TTC549 (cell line): ENCODE measurements around the gene PWP2.
"Not testable (repeated sequence)": the region's sequence is repeated elsewhere in the genome, so short reads cannot be mapped to it uniquely, and the experiment has no call there.

Source experiments
- FAIRE-seq: peaks from 2 replicates; lab custom pipeline; 2012; peaks lifted over from hg19 to GRCh38; lab: Jason Lieb, UNC

Gene PWP2

DNA sequence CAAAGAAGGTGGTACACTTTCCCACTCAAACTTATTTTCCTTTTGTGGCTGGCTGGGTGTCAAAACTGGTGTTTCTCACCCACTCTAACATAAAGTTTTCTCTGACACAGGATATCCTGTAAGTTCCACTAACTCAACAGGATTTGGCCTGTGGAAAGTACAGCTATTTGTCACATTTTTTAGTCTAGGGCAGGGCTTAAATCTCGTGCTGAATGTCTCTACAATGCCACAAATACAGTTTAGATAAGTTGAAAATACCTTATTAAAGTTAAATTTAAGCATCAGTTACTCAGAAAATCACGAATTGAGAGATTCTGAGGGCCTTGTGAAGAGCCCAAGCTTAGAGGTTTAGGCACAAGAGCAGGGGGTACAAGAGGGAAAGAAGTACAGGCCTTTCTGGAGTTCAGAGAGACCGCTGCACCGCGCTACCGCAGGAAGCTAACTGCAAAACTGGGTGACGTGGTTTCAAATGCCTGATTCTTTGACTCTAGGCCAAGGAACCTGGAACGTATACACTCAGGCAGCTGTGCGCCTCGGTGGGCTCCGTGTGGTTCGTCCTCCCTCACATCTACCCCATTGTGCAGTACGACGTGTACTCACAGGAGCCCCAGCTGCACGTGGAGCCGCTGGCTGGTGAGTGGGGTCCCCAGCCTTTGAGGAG, 23.4 kb upstream of the PWP2 start:
- no peak for FAIRE-seq

DNA sequence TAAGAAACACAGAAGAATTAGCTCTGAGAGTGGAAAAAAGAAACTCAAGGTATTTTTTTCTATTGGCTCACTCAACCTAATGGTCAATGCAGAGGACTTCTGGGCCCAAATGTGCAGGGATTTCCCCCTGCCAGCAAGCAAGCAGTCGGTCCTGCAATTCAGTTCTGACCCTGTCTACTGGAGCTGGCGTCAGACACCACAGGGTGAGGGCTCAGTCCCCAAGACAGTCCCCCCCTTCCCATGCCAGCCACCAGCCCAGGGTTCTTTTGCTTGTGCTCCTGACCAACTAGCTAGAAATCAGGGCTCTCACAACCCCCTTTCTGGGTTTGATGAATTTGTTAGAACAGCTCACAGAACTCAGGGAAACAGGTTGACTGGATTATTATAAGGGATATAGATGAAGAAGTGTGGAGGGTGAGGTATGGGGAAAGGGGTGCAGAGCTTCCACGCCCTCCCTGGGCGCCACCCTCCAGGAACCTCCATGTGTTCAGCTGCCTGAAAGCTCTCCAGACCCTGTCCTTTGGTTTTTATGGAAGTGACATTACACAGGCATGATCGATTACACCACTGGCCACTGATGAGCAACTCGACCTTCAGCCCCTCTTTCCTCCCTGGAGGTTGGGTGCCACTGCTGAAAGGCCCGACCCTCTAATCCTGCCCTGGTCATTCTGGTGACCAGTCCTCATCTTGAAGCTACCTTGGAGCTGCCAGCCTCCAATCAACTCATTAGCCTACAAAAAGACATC, 22.5 kb upstream of the PWP2 start:
- FAIRE-seq: no peak

DNA sequence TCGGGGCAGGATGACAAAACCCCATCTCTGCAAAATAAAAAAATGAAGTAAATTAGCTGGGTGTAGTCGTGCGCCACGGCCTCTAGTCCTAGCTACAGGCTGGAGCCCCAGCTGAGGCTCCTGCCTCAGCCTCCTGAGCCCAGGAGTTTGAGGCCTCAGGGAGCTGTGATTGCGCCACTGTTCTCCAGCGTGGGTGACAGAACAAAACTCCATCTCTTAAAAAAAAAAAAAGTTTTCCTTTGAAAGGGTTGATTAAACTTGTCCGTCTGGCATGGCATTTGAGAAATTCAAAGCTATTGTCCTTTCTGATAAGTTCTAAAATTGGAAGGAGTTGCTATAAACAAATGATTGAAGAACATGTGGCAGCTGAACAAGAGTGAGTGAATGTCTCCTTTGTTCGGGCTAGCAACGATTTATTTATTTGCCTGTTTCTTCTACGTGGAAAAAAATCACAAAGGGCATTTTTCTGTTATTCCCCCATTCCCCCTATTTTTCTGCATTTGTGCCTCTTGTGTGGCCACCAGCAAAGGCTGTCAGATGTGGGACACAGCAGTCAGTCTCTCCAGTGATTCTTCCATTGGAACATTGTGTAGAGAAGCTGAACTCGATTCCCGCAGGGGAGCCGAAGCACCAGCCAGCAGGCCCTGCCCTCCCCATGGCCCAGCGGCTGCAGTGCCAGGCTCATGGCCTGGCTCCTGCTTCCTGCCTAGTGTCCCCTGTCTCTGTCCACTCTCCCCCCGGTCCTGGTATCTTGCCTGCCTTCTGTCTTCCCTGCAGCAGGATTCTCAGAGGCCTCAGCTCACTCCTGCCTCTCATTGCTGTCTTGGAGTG, 21.5 kb upstream of the PWP2 start:
- no peak for FAIRE-seq

DNA sequence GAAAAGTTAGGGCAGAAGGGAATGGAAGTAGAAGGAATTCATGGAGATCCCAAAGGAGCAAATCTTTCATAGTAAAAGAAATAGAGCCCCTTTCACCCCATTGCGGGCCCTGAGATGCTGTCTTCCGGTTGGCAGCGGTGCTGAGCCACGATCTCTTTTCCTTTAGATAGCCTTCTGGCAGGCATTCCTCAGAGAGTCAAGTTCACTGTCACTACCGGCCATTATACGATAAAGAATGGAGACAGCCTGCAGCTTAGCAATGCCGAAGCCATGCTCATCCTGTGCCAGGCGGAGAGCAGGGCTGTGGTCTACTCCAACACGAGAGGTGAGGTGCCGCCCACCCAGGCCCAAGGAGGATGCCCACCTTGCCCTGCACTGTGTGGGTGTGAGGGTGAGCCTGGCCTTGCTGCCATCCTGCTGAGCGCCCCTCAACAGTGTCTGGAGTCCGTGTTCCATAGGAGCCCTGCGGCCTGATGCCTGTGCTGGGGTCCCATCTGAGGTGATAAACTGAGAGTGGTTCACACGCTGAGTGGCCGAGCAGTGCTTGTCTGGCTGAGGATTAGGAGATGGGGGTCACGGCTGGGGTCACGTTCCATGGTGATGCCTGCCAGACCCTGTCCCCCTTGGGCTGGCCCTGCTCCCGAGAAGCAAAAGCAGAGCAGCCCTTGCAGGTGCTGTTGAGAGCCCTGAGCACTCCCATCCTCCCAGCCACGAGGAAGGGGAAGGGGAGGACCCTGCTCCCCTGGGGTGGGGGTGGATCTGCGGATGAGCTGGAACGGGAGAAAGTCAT, 20.4 kb upstream of the PWP2 start:
- no peak for FAIRE-seq

DNA sequence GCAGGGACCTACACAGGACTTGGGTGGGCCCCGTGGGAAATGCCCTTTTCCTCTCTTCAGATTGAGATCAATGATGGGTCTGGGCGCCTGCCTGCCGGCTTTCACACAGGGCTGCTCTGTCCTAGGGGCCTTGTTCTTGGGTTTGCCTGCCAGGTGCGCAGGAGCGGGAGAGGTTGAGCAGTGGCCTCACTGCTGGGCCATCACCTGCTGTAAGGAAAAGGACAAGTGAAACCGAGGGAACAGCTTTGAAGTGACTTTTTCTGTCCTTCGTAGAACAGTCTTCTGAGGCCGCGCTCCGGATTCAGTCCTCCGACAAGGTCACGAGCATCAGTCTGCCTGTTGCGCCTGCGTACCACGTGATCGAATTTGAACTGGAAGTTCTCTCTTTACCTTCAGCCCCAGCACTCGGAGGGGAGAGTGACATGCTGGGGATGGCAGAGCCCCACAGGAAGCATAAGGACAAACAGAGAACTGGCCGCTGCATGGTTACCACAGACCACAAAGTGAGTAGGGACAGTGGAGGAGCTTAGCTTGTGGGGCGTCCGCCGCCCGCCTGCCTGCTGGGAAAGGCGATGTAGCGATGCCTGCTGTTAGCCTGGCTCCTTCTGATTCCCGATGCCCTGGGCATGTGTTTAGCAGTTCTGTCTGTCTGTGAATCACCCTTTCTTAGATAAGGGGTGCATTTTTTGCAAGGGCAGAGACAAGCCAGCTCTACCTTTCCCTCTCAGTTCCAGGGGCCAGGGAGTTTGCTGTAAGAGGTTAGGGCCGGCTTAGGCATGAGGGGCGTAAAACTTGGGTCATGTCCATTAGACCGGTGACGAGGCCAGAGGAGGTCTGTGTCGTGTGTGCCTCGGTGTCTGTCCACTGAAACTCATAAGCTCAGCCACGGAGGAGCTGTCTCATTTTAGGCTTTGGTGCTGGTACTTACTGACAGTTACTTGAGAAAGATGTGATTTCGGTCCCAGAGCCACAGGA, 19.5 kb upstream of the PWP2 start:
- FAIRE-seq: no peak

DNA sequence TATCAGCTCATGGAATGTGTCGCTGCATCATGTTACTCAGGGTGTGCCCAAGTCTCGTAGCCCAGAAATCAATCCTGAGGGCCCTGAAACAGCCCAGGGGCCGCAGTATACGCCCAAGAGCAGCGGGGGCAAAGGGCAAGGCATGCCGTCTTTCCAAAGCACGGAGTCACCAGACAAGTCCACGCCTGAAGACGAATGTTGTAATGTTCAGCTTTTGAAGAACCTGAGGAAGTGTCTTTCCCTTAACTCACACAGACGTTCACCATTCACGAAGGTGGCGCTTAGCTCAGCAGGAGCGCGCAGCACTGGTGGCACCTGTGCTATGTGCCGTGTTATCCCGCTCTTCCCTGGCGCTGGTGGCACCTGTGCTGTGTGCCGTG, 18.8 kb upstream of the PWP2 start:
- FAIRE-seq: no peak

DNA sequence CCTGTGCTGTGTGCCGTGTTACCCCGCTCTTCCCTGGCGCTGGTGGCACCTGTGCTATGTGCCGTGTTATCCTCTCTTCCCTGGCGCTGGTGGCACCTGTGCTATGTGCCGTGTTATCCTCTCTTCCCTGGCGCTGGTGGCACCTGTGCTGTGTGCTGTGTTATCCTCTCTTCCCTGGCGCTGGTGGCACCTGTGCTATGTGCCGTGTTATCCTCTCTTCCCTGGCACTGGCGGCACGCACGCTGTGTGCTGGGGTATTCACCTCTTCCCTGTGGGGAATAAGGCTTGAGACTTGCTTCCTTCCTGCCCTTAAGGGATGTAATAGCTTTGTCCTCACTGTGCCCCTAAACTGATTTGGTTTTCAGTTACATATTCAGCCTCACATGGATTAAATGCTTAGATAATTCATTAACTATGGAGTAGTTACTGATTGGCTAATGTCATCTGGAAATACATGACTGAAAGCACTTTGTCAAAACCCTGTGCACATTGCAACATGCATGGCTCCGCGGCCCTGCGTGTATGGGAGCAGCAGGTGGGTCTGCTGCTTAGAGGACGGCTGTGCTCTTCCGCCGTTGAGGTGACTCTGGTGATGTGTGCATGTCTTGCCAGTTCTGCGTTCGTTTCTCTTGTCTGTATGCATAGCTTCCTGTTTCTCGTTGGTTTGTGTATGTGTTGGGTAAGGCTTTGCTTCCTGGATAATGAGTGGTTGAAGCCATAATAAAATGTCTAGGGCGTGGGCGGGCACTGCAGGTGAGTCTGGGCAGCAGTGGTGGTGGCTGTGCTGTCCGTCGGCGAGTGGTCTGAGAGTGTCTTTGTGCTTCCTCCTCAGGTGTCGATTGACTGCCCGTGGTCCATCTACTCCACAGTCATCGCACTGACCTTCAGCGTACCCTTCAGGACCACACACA, 17.9 kb upstream of the PWP2 start:
- no peak for FAIRE-seq

DNA sequence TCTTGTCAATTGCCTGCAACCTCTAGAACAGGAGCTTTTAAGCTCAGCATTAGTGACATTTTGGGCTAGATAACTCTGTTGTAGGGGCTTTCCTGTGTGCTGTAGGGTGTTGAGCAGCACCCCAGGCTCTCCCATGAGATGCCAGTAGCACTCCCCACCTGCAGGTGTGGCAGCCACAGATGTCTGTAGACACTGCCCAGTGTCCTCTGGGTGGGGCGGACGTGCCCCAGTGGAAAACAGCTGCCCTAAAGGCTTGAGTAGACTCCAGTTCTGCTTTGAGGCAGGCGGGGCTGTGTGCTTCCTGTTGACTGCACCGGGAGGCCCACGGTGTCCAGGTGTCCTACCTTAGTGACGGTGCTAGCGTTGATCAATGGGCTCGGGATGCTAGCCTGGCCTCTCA, 16.9 kb upstream of the PWP2 start:
- no peak for FAIRE-seq

DNA sequence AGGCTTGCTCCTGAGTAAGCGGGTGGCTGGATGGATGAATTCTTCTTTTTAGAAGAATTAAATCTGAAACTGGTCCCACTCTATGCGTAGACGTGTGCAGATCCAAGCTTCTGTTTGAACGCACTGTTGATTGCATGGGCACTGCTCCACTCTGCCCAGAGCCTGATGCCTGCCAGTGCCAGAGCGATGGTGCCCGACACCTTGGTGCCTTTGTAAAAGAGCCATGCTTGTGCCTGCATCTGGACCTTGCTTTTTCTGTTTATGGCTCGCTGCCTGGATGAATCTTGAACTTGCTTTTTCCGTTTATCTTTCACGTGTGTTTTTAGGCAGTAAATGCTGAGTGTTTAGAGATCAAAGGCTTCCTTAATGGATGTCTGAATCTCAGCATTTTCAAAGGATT, 15.0 kb upstream of the PWP2 start:
- FAIRE-seq: no peak

DNA sequence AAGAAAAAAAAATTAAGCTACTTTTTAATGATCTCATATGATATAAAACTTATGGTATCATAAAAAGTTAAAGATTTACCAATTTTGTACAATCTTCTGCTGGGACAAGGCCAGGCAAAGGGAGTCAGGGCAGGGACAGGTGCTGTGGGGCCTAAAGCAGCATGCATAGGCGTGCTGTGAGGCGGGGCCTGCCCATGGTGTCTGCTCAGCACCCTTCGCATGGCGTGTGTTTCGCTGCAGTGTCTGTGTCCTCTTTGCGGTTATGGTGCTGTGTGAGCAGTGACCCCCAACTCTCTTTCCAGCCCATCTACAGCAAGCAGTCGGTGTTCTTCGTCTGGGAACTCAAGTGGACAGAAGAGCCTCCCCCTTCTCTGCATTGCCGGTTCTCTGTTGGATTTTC, 13.4 kb upstream of the PWP2 start:
- no peak for FAIRE-seq

DNA sequence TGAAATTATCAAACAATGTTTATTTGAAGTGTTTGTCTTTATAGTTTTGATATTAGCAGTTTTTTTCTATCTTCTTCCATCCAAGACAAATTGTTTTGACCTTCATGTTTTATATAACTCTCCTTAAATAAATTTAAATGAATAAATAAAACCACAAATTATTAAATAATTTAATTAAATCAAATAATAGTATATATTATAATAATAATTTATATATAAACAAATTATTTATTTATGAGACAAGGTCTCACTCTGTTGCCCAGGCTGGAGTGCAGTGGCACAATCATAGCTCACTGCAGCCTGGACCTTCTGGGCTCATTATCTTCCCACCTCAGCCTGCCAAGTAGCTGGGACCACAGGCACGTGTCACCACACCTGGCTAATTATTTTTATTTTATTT, 12.4 kb upstream of the PWP2 start:
- FAIRE-seq: no peak

DNA sequence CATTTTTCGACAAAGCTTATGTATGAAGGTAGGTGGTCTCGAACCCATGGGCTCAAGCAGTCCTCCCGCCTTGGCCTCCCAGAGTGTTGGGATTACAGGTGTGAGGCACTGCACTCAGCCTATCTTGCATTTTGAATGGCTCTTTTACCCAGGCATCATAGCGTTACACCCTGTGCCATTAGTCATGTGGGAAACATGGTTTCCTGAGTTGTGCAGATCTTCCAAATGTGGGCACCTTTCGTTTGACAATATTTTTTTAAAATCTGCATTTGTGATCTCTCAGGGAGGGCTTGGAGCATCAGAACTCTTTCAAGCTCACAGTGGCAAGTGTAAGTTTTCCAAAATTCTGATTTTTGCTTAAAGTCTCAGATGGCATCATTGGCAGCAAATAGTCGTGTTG, 8.7 kb upstream of the PWP2 start:
- not testable (repeated sequence) for FAIRE-seq

DNA sequence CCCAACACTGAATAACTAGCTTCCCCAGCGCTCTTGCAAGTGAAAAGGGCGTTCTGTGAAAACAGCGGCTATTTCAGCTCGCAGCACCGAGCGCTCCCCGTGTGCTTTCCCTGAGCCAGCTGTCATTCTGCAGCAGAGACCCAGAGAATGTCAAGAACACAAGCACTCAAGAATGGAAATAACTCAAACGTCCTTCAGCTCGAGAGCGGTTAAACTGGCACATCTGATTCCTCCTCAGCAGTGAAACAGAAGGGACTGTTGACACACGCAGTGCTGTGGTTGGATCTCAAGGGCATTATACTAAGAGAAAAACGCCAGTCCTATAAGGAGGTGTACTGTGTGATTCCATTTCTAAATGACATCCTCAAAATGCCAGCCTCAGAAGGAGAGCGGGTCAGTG, 8.2 kb upstream of the PWP2 start:
- not testable (repeated sequence) for FAIRE-seq

DNA sequence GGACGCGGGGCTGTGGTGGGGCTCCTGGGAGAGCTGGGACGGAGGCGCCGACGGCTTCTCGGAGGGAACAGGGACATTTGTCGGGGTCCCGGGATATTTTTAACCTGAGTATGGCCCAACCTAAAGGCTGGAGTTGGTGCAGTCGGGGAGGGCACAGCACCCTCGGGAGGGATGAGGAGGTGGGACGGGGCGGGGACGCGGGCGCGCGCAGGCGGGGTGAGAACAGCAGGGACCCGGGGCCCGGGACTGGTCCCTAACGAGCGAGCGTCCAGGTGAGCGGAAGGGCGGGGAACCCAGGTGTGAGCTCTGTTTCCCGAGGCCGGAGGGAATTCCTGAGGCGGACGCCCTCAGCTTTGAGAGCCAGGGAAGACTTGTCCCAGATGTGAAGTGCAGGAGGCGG, 390 bp downstream of the PWP2 start:
- not testable (repeated sequence) for FAIRE-seq

DNA sequence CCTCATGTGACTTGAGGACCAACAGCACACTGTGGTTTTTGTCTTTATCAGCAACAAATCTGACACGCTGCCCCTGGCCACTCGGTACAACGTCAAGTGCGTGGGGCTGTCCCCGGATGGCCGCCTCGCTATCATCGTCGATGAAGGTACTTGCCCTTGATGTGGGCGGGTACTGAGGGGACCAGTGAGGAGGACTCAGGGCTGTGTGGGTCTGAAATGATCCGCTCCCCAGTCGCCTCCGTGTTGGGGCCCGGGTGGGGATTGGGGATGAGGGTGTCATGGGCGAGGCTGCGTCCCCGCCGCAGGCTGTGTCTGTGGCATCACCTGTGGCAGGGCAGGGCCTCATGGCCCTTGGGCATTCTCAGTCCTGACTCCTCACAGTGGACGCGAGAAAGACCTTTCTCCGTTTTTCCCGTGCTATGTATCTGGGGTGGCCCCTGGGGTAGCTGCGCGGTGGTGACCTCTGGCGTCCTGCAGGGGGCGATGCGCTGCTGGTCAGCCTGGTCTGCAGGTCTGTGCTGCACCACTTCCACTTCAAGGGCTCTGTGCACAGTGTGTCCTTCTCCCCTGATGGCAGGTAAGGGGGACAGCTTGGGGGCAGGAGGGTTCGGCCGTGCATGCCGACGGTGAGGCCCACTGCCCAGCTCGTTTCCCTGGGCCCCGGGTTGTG, 6.6 kb downstream of the PWP2 start:
- FAIRE-seq: not testable (repeated sequence)

DNA sequence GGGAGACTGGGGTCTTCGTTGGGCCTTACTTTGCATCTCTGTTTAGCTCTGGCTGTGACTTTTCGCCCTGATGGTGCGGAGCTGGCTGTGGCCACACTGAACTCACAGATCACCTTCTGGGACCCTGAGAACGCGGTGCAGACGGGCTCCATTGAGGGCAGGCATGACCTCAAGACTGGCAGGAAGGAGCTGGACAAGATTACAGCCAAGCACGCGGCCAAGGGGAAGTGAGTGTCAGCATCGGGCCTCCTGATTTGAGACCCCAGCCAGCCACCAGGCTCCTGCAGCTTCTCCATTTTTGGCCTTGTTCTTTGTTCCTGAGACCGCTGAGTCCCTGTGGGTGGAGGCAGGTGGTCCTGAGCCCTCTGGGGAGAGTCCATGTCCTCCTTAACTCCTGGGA, 14.9 kb downstream of the PWP2 start:
- not testable (repeated sequence) for FAIRE-seq

DNA sequence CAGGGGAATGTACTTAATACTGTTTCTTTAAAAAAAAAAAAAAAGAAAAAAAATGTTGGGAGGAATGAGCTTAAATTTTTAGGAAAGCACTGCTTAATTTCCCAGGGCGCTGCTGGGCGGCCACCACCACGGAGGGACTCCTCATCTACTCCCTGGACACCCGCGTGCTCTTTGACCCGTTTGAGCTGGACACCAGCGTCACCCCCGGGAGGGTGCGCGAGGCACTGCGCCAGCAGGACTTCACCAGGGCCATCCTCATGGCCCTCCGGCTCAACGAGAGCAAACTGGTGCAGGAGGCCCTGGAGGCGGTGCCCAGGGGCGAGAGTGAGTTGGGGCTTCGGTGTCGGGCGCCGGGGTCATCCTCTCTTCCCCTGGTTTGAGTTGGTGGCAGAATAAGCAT, 20.6 kb downstream of the PWP2 start:
- FAIRE-seq: not testable (repeated sequence)

DNA sequence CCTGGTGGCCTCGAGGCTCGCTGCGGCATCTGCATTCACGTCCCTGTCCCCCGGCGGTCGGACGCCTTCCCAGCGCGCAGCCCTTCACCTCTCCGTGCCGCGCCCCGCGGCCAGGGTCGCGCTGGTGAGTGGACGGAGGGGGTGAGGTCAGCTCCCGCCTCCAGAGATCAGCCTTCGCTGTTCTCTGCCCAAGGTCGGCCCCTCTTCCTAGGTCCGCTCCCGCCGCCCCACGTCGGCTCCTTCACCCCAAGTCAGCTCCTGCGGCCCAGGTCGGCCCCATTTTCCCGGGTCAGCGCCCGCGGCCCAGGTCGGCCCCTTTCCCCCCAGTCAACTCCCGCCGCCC, 26.5 kb downstream of the PWP2 start:
- FAIRE-seq: not testable (repeated sequence)

DNA sequence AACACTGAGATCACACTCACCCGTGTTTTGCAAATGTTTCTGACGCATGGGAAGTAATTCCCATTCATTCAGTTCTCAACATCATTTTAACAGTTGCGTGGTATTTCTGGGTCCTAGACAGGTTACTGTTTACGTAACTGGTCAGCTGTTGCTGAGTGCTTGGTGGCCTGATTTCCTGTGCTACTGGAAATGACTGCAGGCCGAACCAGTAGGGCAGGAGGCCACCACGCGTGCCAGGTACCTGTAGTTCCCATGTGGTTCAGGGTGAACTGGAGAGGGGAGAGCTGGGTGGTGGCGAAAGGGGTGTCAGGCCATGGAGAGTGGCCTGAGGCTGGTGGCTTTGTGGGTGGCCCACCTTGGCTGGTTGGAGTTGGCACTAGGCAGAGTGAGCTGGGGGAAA, 27.5 kb downstream of the PWP2 start:
- FAIRE-seq: not testable (repeated sequence)

DNA sequence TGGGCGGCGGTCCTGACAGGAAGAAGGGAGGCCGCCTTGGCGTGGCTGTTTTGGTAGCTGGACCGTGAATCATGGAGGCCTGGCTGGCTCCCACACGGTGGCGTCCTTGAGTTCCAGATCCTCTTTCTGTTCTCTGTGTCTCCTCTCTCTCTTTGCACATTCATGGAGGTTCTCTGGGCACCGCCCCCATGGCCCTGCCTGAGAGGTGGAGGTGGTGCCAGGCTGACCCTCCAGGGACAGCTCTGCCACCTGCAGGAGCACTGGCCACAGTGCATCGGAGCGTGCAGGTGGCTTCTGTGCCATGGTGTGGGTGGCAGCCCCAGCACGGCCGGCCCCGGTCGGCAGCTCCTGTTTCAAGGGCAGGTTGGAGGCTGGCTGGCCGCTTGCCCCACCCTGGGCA, 30.8 kb downstream of the PWP2 start:
- FAIRE-seq: not testable (repeated sequence)
